Measurements from ENCODE around the gene PIK3AP1.

The PIK3AP1 gene

DNA sequence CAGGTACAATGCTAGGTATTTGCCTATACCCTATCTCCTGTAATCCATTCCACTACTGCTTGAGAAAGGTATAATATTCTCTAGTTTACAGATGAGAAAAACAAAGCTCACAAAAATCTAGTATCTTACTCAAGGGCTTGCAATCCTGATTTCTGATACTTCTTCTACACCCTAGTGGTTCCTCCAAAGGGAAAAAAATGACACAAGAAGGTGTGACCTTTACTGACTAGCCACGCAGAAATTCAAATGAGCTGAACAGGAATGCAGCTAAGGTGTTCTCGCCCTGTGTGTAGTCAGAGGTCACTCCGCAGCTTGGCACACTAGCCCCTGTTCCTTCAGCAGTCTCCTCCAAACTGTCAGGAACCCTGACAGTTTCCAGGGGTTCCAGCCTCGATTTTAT lies 74.0 kb downstream of the PIK3AP1 start:
- H3K23ac ChIP-seq (ENCODE audit: low read length in 2 of 2), result no peak overlapping the region
- peaks cover 3% of the 10 kb centered on the region for H3K9me3 ChIP-seq (ENCODE audit: control insufficient read depth, low read length)
- H4K91ac ChIP-seq (ENCODE audit: low read length), result no peak overlapping the region
- no peak overlapping the region for H3K4ac ChIP-seq (ENCODE audit: low read depth in 1 of 2, low read length in 2 of 2)
- H3K36me3 ChIP-seq (ENCODE audit: control insufficient read depth in 1 of 2, insufficient read depth in 2 of 2, low read depth in 1 of 2, low read length in 2 of 2), result peaks cover 0 to 6% of the 10 kb centered on the region in 2 experiments
- no peak overlapping the region for H3K4me3 ChIP-seq (ENCODE audit: insufficient read depth in 1 of 2, low read depth in 1 of 2, low read length in 2 of 2)
- H3K9ac ChIP-seq (ENCODE audit: low read length), result no peak overlapping the region
- H2BK15ac ChIP-seq (ENCODE audit: low read depth, poor library complexity, severe bottlenecking), result no peak overlapping the region
- no peak overlapping the region for H2BK12ac ChIP-seq (ENCODE audit: low read length in 2 of 2)
- no peak overlapping the region for H2AFZ ChIP-seq (ENCODE audit: low read depth, low read length)
- no peak overlapping the region for H3K14ac ChIP-seq (ENCODE audit: low read length in 2 of 2)
- H4K8ac ChIP-seq (ENCODE audit: low read length), result no peak overlapping the region
- H2BK5ac ChIP-seq (ENCODE audit: low read depth, low read length, poor library complexity, severe bottlenecking), result no peak overlapping the region
- no peak overlapping the region for H3K18ac ChIP-seq (ENCODE audit: low read depth in 1 of 2, low read length in 2 of 2)
- 71% methylated on average over 4 of the region's 4 CpGs for WGBS
- H3K27me3 ChIP-seq (ENCODE audit: control insufficient read depth in 1 of 2, insufficient read depth in 1 of 2, low read length in 2 of 2), result peaks cover 6 to 41% of the 10 kb centered on the region in 2 experiments
- H3K27ac ChIP-seq (ENCODE audit: low read length, poor library complexity, severe bottlenecking), result no peak overlapping the region
- no peak overlapping the region for H2AK5ac ChIP-seq (ENCODE audit: low read length, severe bottlenecking)
- H3K79me1 ChIP-seq (replicated peaks; ENCODE audit: low read length, poor library complexity, severe bottlenecking), result no peaks in the 10 kb centered on the region
- H3K4me1 ChIP-seq (ENCODE audit: control insufficient read depth, insufficient read depth, low read depth, low read length), result peaks cover 4% of the 10 kb centered on the region
- no peak overlapping the region for H2BK120ac ChIP-seq (ENCODE audit: low read depth, low read length)
- no peak overlapping the region for H3K4me2 ChIP-seq (ENCODE audit: low read length, poor library complexity, severe bottlenecking)
- DNase-seq, result no peak

DNA sequence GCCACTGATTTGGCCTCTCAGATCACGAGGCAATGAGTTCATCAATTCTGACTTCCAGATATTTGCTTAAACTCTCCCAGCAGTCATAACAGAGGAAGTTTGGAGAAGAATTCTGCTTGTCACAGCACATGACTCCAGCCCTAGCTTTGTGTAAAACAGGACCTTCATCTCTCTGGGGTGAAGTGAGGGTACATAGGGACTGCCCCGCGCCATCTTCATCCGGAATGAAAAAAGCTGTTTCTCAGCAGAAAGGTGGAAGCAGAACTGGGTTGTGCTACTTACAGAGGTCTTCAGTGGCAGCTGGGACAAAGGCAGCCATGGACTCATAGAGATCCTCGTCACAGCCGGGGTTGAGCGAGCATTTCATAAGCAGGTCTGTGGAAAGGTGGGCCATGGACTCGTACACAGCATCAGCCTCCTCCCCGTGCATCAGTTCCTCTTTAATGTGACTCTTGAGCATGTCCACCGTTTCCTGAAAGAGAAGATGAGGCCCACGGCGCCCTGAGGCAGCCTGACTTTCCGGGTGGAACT lies 75.1 kb downstream of the PIK3AP1 start:
- Histone ChIP-seq H3K4me2 (ENCODE audit: low read length, poor library complexity, severe bottlenecking) (no peak overlapping the region), H2BK12ac (ENCODE audit: low read length in 2 of 2) (no peak overlapping the region), H2BK5ac (ENCODE audit: low read depth, low read length, poor library complexity, severe bottlenecking) (no peak overlapping the region), H3K14ac (ENCODE audit: low read length in 2 of 2) (no peak overlapping the region), H3K4ac (ENCODE audit: low read depth in 1 of 2, low read length in 2 of 2) (no peak overlapping the region), H3K27me3 (ENCODE audit: control insufficient read depth in 1 of 2, insufficient read depth in 1 of 2, low read length in 2 of 2) (peaks cover 2 to 32% of the 10 kb centered on the region in 2 experiments), H3K27ac (ENCODE audit: low read length, poor library complexity, severe bottlenecking) (no peak overlapping the region), H3K4me3 (ENCODE audit: insufficient read depth in 1 of 2, low read depth in 1 of 2, low read length in 2 of 2) (no peak overlapping the region), H3K36me3 (ENCODE audit: control insufficient read depth in 1 of 2, insufficient read depth in 2 of 2, low read depth in 1 of 2, low read length in 2 of 2) (peaks cover 0 to 4% of the 10 kb centered on the region in 2 experiments), H3K9me3 (ENCODE audit: control insufficient read depth, low read length) (no peaks in the 10 kb centered on the region), H3K23ac (ENCODE audit: low read length in 2 of 2) (peak overlapping the region in 1 of 2 experiments; percentile 91), H2BK120ac (ENCODE audit: low read depth, low read length) (no peak overlapping the region), H3K4me1 (ENCODE audit: control insufficient read depth, insufficient read depth, low read depth, low read length) (peaks cover 4% of the 10 kb centered on the region), H3K9ac (ENCODE audit: low read length) (peak overlapping the region; percentile 17), H2BK15ac (ENCODE audit: low read depth, poor library complexity, severe bottlenecking) (no peak overlapping the region), H4K91ac (ENCODE audit: low read length) (no peak overlapping the region), H2AK5ac (ENCODE audit: low read length, severe bottlenecking) (no peak overlapping the region), H2AFZ (ENCODE audit: low read depth, low read length) (no peak overlapping the region), H4K8ac (ENCODE audit: low read length) (no peak overlapping the region), H3K18ac (ENCODE audit: low read depth in 1 of 2, low read length in 2 of 2) (no peak overlapping the region), H3K79me1 (replicated peaks; ENCODE audit: low read length, poor library complexity, severe bottlenecking) (no peaks in the 10 kb centered on the region)
- 88% methylated on average over 13 of the region's 13 CpGs for WGBS
- no peak for DNase-seq

DNA sequence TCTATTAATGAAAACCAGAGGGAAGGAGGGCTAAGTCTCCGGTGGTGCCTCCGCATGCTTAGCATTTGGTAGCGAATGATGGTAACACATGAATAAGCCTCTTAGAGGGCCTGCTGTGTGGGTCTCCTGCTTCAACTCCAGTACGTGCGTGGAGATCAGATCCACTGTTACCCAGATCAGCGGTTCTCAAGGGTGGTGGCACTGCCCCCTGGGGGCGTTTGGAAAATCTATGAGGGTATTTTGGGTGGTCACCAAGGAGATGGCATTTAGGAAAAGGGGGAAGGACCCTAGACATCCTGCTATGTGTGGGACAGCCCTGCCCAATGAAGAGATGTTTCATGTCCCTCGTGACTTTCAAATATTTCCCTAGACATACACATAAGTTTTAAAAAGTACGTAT lies 76.4 kb downstream of the PIK3AP1 start:
- H4K8ac ChIP-seq (ENCODE audit: low read length), result no peak overlapping the region
- peaks cover 0 to 2% of the 10 kb centered on the region in 2 experiments for H3K36me3 ChIP-seq (ENCODE audit: control insufficient read depth in 1 of 2, insufficient read depth in 2 of 2, low read depth in 1 of 2, low read length in 2 of 2)

DNA sequence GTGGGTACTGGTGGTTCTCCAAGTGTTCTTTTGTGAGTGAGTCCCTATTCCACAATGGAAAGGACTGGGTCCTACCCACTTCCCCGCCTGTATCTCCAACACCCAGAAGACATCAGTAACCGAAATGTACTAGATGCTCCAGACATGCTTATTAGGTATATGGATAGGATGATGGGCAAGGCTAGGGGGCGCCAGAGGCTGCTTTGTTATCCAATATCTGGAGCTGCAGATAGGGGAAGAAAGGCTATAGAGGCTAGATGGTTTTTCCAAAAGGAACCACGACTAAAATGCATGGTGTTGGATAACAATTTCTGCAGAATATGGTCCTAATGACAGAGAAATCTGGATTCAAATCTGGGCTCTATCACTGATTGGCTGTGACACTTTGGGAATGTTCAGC lies 77.3 kb downstream of the PIK3AP1 start:
- H3K14ac ChIP-seq (ENCODE audit: low read length in 2 of 2), result no peak overlapping the region
- H2AK5ac ChIP-seq (ENCODE audit: low read length, severe bottlenecking), result no peak overlapping the region
- H3K23ac ChIP-seq (ENCODE audit: low read length in 2 of 2), result no peak overlapping the region
- no peak overlapping the region for H3K4ac ChIP-seq (ENCODE audit: low read depth in 1 of 2, low read length in 2 of 2)
- no peak overlapping the region for H4K8ac ChIP-seq (ENCODE audit: low read length)
- H3K9me3 ChIP-seq (ENCODE audit: control insufficient read depth, low read length), result peaks cover 2% of the 10 kb centered on the region
- H2BK15ac ChIP-seq (ENCODE audit: low read depth, poor library complexity, severe bottlenecking), result no peak overlapping the region
- no peak overlapping the region for H2AFZ ChIP-seq (ENCODE audit: low read depth, low read length)
- no peaks in the 10 kb centered on the region for H3K36me3 ChIP-seq (ENCODE audit: control insufficient read depth in 1 of 2, insufficient read depth in 2 of 2, low read depth in 1 of 2, low read length in 2 of 2)
- no peak overlapping the region for H3K27ac ChIP-seq (ENCODE audit: low read length, poor library complexity, severe bottlenecking)
- H4K91ac ChIP-seq (ENCODE audit: low read length), result no peak overlapping the region
- no peak overlapping the region for H2BK5ac ChIP-seq (ENCODE audit: low read depth, low read length, poor library complexity, severe bottlenecking)
- no peak for DNase-seq
- no peak overlapping the region for H2BK12ac ChIP-seq (ENCODE audit: low read length in 2 of 2)
- peaks cover 4% of the 10 kb centered on the region for H3K4me1 ChIP-seq (ENCODE audit: control insufficient read depth, insufficient read depth, low read depth, low read length)
- no peak overlapping the region for H3K4me3 ChIP-seq (ENCODE audit: insufficient read depth in 1 of 2, low read depth in 1 of 2, low read length in 2 of 2)
- H2BK120ac ChIP-seq (ENCODE audit: low read depth, low read length), result no peak overlapping the region
- no peaks in the 10 kb centered on the region for H3K79me1 ChIP-seq (replicated peaks; ENCODE audit: low read length, poor library complexity, severe bottlenecking)
- H3K18ac ChIP-seq (ENCODE audit: low read depth in 1 of 2, low read length in 2 of 2), result no peak overlapping the region
- WGBS, result 49% methylated on average over 3 of the region's 4 CpGs
- H3K9ac ChIP-seq (ENCODE audit: low read length), result no peak overlapping the region
- peaks cover 5 to 29% of the 10 kb centered on the region in 2 experiments for H3K27me3 ChIP-seq (ENCODE audit: control insufficient read depth in 1 of 2, insufficient read depth in 1 of 2, low read length in 2 of 2)
- H3K4me2 ChIP-seq (ENCODE audit: low read length, poor library complexity, severe bottlenecking), result no peak overlapping the region

More for the DNA sequence above, 76.4 kb downstream of the PIK3AP1 start:
- no peak overlapping the region for H2AFZ ChIP-seq (ENCODE audit: low read depth, low read length)
- peaks cover 5 to 28% of the 10 kb centered on the region in 2 experiments for H3K27me3 ChIP-seq (ENCODE audit: control insufficient read depth in 1 of 2, insufficient read depth in 1 of 2, low read length in 2 of 2)
- no peak for DNase-seq
- no peak overlapping the region for H3K18ac ChIP-seq (ENCODE audit: low read depth in 1 of 2, low read length in 2 of 2)
- 83% methylated on average over 7 of the region's 9 CpGs for WGBS
- H2BK15ac ChIP-seq (ENCODE audit: low read depth, poor library complexity, severe bottlenecking), result no peak overlapping the region
- no peaks in the 10 kb centered on the region for H3K79me1 ChIP-seq (replicated peaks; ENCODE audit: low read length, poor library complexity, severe bottlenecking)
- no peak overlapping the region for H3K27ac ChIP-seq (ENCODE audit: low read length, poor library complexity, severe bottlenecking)
- H3K4me2 ChIP-seq (ENCODE audit: low read length, poor library complexity, severe bottlenecking), result no peak overlapping the region
- no peak overlapping the region for H4K91ac ChIP-seq (ENCODE audit: low read length)
- no peak overlapping the region for H3K14ac ChIP-seq (ENCODE audit: low read length in 2 of 2)
- H2AK5ac ChIP-seq (ENCODE audit: low read length, severe bottlenecking), result no peak overlapping the region
- no peak overlapping the region for H3K4ac ChIP-seq (ENCODE audit: low read depth in 1 of 2, low read length in 2 of 2)
- H3K23ac ChIP-seq (ENCODE audit: low read length in 2 of 2), result no peak overlapping the region
- no peaks in the 10 kb centered on the region for H3K9me3 ChIP-seq (ENCODE audit: control insufficient read depth, low read length)
- no peak overlapping the region for H2BK5ac ChIP-seq (ENCODE audit: low read depth, low read length, poor library complexity, severe bottlenecking)
- no peak overlapping the region for H3K9ac ChIP-seq (ENCODE audit: low read length)
- H2BK12ac ChIP-seq (ENCODE audit: low read length in 2 of 2), result no peak overlapping the region
- H2BK120ac ChIP-seq (ENCODE audit: low read depth, low read length), result no peak overlapping the region
- no peak overlapping the region for H3K4me3 ChIP-seq (ENCODE audit: insufficient read depth in 1 of 2, low read depth in 1 of 2, low read length in 2 of 2)
- peaks cover 4% of the 10 kb centered on the region for H3K4me1 ChIP-seq (ENCODE audit: control insufficient read depth, insufficient read depth, low read depth, low read length)
